Cardiac fibroblast (primary cell): ENCODE data around the gene MAN1A2.

Experiments used
- DNase-seq, 2 donors: peaks; one replicate each; pipeline versions ENCODE4 v3.0.0 to v3.0.0-alpha.2; 2010; ENCODE audit warnings: low read depth in 2 of 2
- H3K4me3 ChIP-seq, 2 donors: replicated peaks in 1 of 2; 1 replicate in 1 of 2; 2 replicates in 1 of 2; pipeline ENCODE4 v1.5.1; 2011; ENCODE audit warnings: low read depth in 2 of 2, low read length in 2 of 2, mild to moderate bottlenecking in 2 of 2, moderate library complexity in 1 of 2
- TF ChIP-seq, protein P1 (sequence below): IDR thresholded peaks from one replicate; pipeline ENCODE4 v1.5.1; 2011; ENCODE audit warnings: low read depth, mild to moderate bottlenecking, low read length, inconsistent platforms

Gene MAN1A2

DNA sequence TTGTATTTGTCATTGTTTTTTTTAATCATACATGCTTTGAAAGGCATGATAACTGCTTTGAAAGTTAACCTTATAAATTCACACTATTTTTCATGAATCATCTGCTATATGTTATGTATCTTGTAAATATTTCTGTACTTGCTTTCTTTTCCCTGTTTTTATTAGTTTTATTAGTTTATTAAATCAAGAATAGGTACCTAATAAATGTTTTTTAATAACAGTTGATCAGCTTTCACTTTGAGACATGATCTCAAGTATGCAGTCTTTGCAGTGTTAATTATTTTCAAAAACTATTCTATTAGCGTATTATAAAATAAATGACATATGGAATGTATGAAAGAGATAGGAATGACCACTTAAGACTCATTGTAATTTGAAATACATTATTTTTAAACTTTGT, 127.8 kb downstream of the MAN1A2 start:
- no peak overlapping the region for H3K4me3 ChIP-seq
- no peak for DNase-seq
- TF ChIP-seq, protein P1, sequence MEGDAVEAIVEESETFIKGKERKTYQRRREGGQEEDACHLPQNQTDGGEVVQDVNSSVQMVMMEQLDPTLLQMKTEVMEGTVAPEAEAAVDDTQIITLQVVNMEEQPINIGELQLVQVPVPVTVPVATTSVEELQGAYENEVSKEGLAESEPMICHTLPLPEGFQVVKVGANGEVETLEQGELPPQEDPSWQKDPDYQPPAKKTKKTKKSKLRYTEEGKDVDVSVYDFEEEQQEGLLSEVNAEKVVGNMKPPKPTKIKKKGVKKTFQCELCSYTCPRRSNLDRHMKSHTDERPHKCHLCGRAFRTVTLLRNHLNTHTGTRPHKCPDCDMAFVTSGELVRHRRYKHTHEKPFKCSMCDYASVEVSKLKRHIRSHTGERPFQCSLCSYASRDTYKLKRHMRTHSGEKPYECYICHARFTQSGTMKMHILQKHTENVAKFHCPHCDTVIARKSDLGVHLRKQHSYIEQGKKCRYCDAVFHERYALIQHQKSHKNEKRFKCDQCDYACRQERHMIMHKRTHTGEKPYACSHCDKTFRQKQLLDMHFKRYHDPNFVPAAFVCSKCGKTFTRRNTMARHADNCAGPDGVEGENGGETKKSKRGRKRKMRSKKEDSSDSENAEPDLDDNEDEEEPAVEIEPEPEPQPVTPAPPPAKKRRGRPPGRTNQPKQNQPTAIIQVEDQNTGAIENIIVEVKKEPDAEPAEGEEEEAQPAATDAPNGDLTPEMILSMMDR: no peak

DNA sequence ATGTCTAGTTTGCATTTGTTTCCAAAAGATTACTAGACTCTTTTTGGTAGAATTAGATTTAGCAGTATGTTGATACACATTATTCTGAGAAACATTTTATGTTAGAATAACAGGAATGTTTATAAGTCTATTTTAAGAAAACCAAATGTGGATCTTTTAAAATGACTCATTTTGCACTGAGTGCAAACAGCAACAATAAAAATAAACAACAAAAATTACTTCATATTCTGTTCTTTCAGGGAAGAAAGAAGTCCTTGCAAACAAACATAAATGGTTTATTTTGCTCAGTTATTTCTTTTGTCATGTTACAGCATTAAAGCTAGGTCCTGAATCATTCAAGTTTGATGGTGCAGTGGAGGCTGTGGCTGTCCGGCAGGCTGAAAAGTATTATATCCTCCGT, 131.8 kb downstream of the MAN1A2 start:
- peak in 1 of 2 donors; percentile 6 for DNase-seq
- TF ChIP-seq, protein P1: no peak
- H3K4me3 ChIP-seq: no peak overlapping the region

DNA sequence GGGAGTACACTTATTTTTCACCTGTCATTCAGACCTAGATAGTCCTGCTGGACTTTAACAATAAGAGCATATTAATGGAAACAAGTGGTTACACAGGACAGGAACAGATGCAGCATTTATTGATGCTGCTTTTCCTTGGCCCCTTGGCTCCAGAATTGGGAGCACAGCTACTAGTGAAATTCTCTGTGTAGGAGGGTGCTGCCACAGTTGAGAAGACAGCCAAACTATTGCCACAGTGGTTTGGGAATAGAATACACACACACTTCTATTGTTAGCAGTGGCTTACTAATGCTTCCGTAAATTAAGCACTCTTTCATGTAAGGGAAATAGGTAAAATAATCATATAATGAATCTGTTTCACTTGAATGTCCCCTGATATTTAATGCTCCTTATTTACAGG, 133.3 kb downstream of the MAN1A2 start:
- no peak overlapping the region for H3K4me3 ChIP-seq
- DNase-seq: no peak

GRCh38 chr1:117501281-117501680, 134.0 kb downstream of the MAN1A2 start:
- H3K4me3 ChIP-seq: no peak overlapping the region
- peak; percentile 26 to 67 for DNase-seq
- TF ChIP-seq, protein P1: no peak

More for the DNA sequence above, 133.3 kb downstream of the MAN1A2 start:
- TF ChIP-seq, protein P1: no peak

- DNase-seq: no peak
- H3K4me3 ChIP-seq: no peak overlapping the region
- TF ChIP-seq, protein P1: no peak
Observed at GRCh38 chr1:117511273-117511672, 144.0 kb downstream of the MAN1A2 start.

DNA sequence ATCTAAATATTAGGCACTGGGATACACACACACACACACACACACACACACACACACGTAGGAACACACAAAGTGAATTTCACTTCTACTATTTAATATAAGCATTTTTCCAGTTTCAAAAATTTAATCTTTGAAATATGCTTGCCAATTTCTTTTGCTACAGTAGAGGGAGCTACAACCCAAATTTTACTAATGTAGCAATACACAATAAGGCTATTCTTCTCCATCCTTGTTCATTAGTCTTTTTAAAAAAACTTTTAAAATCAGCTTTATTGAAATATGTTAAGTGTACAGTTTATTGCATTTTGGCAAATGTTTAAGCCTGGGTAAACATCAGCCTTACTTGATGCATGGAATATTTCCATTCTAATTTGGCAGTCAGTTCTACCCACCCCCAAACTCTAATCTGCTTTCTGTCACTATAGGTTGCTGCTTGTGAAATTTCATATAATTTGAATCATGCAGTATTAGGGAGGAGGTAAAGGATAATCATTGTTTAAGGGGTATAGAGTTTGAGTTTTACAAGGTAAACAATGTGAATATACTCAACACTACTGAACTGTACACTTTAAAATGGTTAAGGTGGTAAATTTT, 145.6 kb downstream of the MAN1A2 start:
- TF ChIP-seq, protein P1: peak; percentile 46
- DNase-seq: peak; percentile 44 to 49
- H3K4me3 ChIP-seq: no peak overlapping the region

- no peak overlapping the region for H3K4me3 ChIP-seq
- TF ChIP-seq, protein P1: no peak
- no peak for DNase-seq
Observed at GRCh38 chr1:117523111-117523510, 155.9 kb downstream of the MAN1A2 start.
